SK-N-SH treated with all-trans-retinoic acid at 6 μM for 48 hours (cell line): Measurements from ENCODE around the gene CYFIP1.

ENCODE experiments used
- BACH2 ChIP-seq: fragments of 250-450 bp; sonication (Bioruptor Pico); IDR thresholded peaks from 2 replicates; pipeline ENCODE4 v1.9.0; 2021; ENCODE audit warnings: mild to moderate bottlenecking, borderline replicate concordance
- ESRRG ChIP-seq: fragments of 250-450 bp; sonication (Bioruptor Pico); IDR thresholded peaks from 2 replicates; pipeline ENCODE4 v1.6.1; 2021; ENCODE audit warnings: mild to moderate bottlenecking
- ISL1 ChIP-seq: fragments of 250-450 bp; sonication (Bioruptor Pico); IDR thresholded peaks from 2 replicates; pipeline ENCODE4 v2.1.2; 2022; ENCODE audit warnings: mild to moderate bottlenecking, moderate library complexity
- RARB ChIP-seq: fragments of 250-450 bp; sonication (Bioruptor Pico); IDR thresholded peaks from 2 replicates; pipeline ENCODE4 v1.8.0; 2021; ENCODE audit warnings: mild to moderate bottlenecking, moderate library complexity
- SNAI2 ChIP-seq: fragments of 250-450 bp; sonication (Bioruptor Pico); IDR thresholded peaks from 2 replicates; pipeline ENCODE4 v1.5.0; 2020; ENCODE audit warnings: mild to moderate bottlenecking, moderate library complexity
- TCF4 ChIP-seq: fragments of 250-450 bp; sonication (Bioruptor Pico); IDR thresholded peaks from 2 replicates; pipeline ENCODE4 v1.8.0; 2021; ENCODE audit warnings: mild to moderate bottlenecking, moderate library complexity, borderline replicate concordance
- ZC3H10 ChIP-seq: fragments of 250-450 bp; sonication (Bioruptor Pico); IDR thresholded peaks from 2 replicates; pipeline ENCODE4 v1.5.1; 2021; ENCODE audit warnings: mild to moderate bottlenecking, moderate library complexity
- ZFP3 ChIP-seq: fragments of 250-450 bp; sonication (Bioruptor Pico); IDR thresholded peaks from 2 replicates; pipeline ENCODE4 v1.5.0; 2020; ENCODE audit warnings: mild to moderate bottlenecking, moderate library complexity
- ZFP30 ChIP-seq: fragments of 450-650 bp; formaldehyde crosslinking; IDR thresholded peaks from 2 replicates; pipeline ENCODE4 v1.5.0; 2022; ENCODE audit warnings: mild to moderate bottlenecking, moderate library complexity
- ZNF565 ChIP-seq: fragments of 450-650 bp; formaldehyde crosslinking; conservative IDR thresholded peaks from 2 replicates; pipeline ENCODE4 v1.5.0; 2020; ENCODE audit warnings: low read depth, mild to moderate bottlenecking, moderate library complexity
- ZNF70 ChIP-seq: fragments of 450-650 bp; formaldehyde crosslinking; IDR thresholded peaks from 2 replicates; pipeline ENCODE4 v1.5.0; 2020; ENCODE audit warnings: mild to moderate bottlenecking, moderate library complexity
- TF ChIP-seq, protein P1 (sequence below): fragments of 250-450 bp; sonication (Bioruptor Pico); IDR thresholded peaks from 2 replicates; pipeline ENCODE4 v1.8.0; 2020; ENCODE audit warnings: mild to moderate bottlenecking, moderate library complexity, borderline replicate concordance

DNA sequence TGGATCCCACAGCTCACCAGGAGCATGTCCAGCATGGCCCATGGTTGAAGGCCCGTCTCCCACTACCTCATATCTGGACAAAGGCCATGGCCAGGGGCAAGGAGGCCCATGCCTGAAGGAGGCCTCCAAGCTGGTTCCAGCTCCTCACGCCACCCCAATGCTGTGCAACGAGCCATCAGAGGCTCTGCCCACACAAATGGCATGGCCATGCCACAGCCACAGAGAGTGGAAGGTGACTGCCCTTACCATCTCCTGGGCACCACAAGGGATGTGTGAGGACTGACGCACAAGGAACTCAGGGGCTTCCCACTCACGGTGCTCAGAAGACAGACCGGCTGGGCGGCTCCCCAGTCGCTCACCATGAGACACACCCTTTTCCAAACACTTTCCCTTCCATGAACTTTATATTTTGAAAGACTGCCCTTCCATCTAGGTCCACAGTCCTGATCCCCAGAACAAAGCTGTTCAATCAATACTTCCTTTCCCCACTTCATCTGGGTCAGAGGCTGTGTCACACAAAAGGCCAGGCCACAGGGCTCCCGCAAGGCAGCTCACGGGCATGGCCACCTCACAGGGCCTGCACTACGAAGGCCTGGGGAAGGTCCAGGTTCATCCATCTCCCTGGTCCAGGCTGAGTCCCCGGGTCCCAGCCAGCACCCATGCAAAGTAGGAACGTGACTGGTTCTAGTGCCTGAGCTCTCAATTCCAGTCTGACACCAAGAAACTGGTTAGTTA, 66.4 kb downstream of the CYFIP1 start:
- no peak for TF ChIP-seq ISL1
- no peak for TF ChIP-seq SNAI2 (CRISPR knock-in tag)
- no peak for TF ChIP-seq RARB (CRISPR knock-in tag)
- no peak for TF ChIP-seq ESRRG
- TF ChIP-seq ZFP30 (CRISPR knock-in tag) = no peak
- no peak for TF ChIP-seq ZNF70
- TF ChIP-seq ZFP3 (CRISPR knock-in tag) = no peak
- TF ChIP-seq ZC3H10 = no peak
- TF ChIP-seq, protein P1, sequence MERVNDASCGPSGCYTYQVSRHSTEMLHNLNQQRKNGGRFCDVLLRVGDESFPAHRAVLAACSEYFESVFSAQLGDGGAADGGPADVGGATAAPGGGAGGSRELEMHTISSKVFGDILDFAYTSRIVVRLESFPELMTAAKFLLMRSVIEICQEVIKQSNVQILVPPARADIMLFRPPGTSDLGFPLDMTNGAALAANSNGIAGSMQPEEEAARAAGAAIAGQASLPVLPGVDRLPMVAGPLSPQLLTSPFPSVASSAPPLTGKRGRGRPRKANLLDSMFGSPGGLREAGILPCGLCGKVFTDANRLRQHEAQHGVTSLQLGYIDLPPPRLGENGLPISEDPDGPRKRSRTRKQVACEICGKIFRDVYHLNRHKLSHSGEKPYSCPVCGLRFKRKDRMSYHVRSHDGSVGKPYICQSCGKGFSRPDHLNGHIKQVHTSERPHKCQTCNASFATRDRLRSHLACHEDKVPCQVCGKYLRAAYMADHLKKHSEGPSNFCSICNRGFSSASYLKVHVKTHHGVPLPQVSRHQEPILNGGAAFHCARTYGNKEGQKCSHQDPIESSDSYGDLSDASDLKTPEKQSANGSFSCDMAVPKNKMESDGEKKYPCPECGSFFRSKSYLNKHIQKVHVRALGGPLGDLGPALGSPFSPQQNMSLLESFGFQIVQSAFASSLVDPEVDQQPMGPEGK (CRISPR knock-in tag) = no peak
- no peak for TF ChIP-seq TCF4
- TF ChIP-seq BACH2 = no peak
- no peak for TF ChIP-seq ZNF565 (CRISPR knock-in tag)
